Spleen (tissue), 7 donors: ENCODE measurements around the gene NRXN2.

ENCODE experiments used
- POLR2A ChIP-seq, 3 donors: fragments of 450-650 bp; IDR thresholded peaks; one replicate each; pipeline ENCODE4 v1.5.1; 2017; ENCODE audit warnings: antibody characterized with exemption in 3 of 3, mild to moderate bottlenecking in 1 of 3
- POLR2AphosphoS5 ChIP-seq, 3 donors: sonication (generic); formaldehyde crosslinking; IDR thresholded peaks; one replicate each; pipeline ENCODE4 v1.5.1; 2017; ENCODE audit warnings: antibody characterized with exemption in 3 of 3
- TF ChIP-seq, protein P1 (sequence below), 11 experiments: fragments of 200-600 bp in 7 of 11; fragments of 450-650 bp in 4 of 11; sonication (generic) in 4 of 11; IDR thresholded peaks in 8 of 11; conservative IDR thresholded peaks in 3 of 11; 1 replicate in 7 of 11; 2 replicates in 4 of 11; pipeline versions ENCODE4 v1.4.0 to v1.8.0; 2016 to 2021; ENCODE audit warnings: antibody characterized with exemption in 11 of 11, inconsistent platforms in 4 of 11, mild to moderate bottlenecking in 1 of 11
- donor health status: DM: no; HTN: no; CAD: no; lungs with moderate emphysema.
- donor health status: DM: no; HTN: no; CAD: no.
- donor health status: DM: no; HTN: no; CAD: no.

DNA sequence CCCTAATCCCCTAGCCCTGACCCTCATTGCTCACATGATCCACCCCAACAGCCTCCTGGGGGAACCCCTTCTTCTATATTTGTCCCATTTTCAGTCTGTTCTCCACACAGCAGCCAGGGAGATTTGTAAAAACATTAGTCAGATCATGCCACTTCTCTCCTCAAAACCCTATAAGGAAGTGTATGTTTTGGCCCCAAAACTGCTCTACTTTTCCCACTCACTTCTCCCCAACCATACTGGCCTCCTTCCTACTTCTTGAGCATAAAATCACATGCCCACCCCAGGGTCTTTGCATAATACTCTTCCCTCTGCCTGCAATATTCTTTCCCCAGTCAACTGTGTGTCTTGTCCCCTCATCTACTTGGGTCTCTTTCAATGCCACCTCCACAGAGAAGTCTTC, 136.6 kb downstream of the NRXN2 start:
- TF ChIP-seq POLR2A (IDR thresholded peaks at IDR 0.05) (no peak), POLR2AphosphoS5 (IDR thresholded peaks at IDR 0.05) (no peak)
- TF ChIP-seq, protein P1, sequence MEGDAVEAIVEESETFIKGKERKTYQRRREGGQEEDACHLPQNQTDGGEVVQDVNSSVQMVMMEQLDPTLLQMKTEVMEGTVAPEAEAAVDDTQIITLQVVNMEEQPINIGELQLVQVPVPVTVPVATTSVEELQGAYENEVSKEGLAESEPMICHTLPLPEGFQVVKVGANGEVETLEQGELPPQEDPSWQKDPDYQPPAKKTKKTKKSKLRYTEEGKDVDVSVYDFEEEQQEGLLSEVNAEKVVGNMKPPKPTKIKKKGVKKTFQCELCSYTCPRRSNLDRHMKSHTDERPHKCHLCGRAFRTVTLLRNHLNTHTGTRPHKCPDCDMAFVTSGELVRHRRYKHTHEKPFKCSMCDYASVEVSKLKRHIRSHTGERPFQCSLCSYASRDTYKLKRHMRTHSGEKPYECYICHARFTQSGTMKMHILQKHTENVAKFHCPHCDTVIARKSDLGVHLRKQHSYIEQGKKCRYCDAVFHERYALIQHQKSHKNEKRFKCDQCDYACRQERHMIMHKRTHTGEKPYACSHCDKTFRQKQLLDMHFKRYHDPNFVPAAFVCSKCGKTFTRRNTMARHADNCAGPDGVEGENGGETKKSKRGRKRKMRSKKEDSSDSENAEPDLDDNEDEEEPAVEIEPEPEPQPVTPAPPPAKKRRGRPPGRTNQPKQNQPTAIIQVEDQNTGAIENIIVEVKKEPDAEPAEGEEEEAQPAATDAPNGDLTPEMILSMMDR (IDR thresholded peaks at IDR 0.05 in 8 of 11, conservative IDR thresholded peaks at IDR 0.05 in 3 of 11) = no peak
